Fibroblast of the aortic adventitia (primary cell): ENCODE results near the gene KDM1A. TPM values are rescaled to one million over a fixed set of nuclear protein-coding genes. Genes with fewer than 3 reads are reported as not detected.

Experiments used
- DNase-seq: peaks from one replicate; pipeline ENCODE4 v3.0.0-alpha.2; 2010; ENCODE audit warnings: low read depth
- H3K4me3 ChIP-seq: 2 replicates; pipeline ENCODE4 v1.5.1; 2011; ENCODE audit warnings: low read depth, mild to moderate bottlenecking, control low read depth, low read length, moderate library complexity
- total RNA-seq: library from RNA; depleted of rRNA; stranded (reverse); fragments of >200 nt; gene quantifications from 2 replicates; pipeline ENCODE4 v1.2.3, GENCODE V29; 2012; ENCODE audit warnings: low replicate concordance
- TF ChIP-seq, protein P1 (sequence below): IDR thresholded peaks from 2 replicates; pipeline ENCODE4 v1.5.1; 2011; ENCODE audit warnings: mild to moderate bottlenecking, low read length, control low read depth, inconsistent platforms; ENCODE audit not compliant: insufficient read depth

KDM1A gene
- total RNA-seq, 1 donor, result 60.3 TPM

DNA sequence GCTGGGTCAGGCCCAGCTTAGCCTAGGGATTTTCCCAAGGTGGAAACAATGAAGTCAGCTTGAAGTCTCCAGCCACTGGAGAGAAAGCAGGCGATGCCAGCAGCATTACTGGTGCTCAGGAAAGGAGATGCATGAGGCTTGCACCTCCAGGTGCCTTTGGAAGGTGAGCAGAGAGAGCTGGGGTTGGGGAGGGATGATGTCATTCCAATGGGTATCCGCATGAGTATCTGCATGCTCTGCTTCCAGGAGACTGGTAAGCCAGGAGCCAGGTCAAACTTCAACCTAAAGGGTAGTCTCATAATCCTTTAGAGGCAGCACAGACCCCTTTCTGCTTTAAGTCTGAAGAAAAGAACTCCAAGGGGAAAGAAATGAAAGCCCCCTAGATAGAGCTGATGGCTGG, 68.8 kb downstream of the KDM1A start:
- no peak for DNase-seq
- no peak overlapping the region for H3K4me3 ChIP-seq
- TF ChIP-seq, protein P1, sequence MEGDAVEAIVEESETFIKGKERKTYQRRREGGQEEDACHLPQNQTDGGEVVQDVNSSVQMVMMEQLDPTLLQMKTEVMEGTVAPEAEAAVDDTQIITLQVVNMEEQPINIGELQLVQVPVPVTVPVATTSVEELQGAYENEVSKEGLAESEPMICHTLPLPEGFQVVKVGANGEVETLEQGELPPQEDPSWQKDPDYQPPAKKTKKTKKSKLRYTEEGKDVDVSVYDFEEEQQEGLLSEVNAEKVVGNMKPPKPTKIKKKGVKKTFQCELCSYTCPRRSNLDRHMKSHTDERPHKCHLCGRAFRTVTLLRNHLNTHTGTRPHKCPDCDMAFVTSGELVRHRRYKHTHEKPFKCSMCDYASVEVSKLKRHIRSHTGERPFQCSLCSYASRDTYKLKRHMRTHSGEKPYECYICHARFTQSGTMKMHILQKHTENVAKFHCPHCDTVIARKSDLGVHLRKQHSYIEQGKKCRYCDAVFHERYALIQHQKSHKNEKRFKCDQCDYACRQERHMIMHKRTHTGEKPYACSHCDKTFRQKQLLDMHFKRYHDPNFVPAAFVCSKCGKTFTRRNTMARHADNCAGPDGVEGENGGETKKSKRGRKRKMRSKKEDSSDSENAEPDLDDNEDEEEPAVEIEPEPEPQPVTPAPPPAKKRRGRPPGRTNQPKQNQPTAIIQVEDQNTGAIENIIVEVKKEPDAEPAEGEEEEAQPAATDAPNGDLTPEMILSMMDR, result no peak

DNA sequence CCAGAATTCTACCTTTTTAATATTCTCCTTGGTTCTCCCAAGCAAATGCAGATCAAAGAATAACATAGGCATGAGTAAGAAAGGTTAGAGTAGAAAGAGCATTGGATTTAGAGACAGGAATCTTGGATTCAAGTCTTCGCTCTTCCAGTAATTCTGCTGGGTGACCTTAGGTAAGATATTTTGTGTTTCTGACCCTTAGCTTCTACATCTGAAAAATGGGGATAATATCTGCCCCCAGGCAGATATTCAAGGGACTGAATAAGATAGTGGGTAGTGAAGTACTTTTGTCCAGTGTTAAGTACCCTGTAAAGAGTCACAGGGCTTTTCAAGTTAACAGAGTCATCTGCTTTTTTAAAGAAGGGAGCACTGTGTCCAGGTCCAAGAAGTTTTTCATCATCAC, 70.8 kb downstream of the KDM1A start:
- DNase-seq, result no peak
- no peak overlapping the region for H3K4me3 ChIP-seq
- TF ChIP-seq, protein P1, result no peak

DNA sequence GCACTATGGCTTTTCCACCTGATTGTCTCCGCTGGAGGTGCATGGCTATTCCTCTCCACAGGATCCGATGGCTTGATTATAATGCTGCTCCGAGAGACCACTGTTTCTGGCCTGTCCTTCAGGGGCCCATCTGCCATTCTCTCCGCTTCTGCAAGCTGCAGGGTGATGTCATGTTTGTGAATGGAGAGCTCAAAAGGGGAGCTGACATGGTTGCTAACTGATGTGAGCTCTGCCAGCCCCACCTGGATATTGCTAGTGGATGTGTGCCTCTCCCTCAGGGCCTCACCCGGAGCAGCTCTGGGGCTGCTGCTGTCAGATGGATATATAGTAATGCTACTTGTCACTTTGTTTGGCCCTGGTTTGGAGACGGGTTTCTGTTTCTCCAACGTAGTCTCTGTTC, 72.3 kb downstream of the KDM1A start:
- DNase-seq, result no peak
- TF ChIP-seq, protein P1, result no peak
- no peak overlapping the region for H3K4me3 ChIP-seq

DNA sequence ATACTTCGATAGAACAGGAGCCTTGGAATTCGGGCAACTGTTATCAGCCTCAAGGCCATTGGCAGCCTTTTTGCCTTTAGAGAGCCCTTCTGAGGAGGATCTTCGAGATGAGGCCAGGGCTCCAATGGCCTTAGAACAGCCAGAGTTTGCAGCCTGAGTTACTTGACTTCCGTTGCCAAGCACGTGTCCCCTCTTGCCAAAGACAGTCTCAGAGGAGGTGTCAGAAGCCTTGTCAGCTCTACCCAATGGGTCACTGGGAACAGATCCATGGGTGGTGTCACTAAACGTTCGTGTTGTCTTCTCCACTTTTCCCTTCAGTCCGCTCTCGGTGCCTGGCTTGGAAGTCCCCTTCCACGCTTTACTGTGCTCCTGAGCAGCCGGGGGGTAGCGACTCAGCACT, 73.2 kb downstream of the KDM1A start:
- H3K4me3 ChIP-seq, result no peak overlapping the region
- no peak for DNase-seq
- TF ChIP-seq, protein P1, result no peak

DNA sequence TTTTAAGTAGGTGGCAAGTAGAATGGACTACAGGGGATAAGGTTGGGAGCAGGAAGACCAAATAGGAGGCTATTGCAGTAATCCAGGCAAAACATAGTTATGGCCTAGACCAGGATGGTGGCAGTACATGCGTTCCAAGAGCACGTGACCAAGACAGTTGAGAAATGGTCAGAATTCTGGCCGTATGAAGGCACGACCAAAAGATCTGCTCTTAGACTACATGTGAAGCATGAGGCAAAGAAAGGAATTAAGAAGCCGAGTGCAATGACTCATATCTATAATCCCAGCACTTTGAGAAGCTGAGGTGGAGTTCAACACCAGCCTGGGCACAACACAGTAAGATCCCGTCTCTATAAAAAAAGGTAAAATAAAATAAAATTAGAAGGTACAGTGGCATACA, 78.0 kb downstream of the KDM1A start:
- DNase-seq, result no peak
- TF ChIP-seq, protein P1, result no peak
- H3K4me3 ChIP-seq, result no peak overlapping the region

DNA sequence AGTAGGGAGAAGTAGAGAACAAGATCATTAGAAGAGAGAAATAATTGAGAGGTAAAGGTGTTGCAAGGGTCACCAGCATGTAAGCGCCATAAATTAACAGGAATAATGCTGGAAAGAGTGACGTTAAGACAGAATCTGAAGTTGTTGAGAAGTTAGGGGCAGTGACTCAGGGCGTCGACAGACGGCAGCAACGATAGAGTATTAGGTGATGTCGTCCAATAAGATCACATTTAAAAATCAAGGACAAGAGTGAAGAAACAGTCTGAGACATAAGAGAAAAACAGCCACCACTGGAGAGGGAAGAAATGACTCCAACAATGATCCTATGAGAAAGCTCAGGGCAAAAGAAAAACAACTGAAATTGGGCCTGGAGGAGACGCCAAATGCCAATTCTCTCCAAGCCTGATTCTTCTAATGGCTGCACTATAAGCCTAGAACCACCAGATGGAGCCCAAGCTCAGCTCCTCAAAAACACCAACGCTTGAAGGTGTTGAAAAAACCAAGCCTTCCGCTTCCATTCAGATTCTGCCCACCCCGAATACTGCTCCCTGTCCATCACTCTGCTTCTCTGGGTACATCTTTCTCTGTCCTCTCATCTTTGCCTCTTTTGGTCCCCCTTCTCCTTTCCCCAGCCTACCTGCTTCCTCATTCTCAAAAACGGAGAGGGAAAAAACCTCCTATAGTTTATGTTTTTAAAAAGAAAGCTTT, 79.3 kb downstream of the KDM1A start:
- peak overlapping the region; percentile 3 for H3K4me3 ChIP-seq
- peak; percentile 89 for DNase-seq
- TF ChIP-seq, protein P1, result peak; percentile 97

DNA sequence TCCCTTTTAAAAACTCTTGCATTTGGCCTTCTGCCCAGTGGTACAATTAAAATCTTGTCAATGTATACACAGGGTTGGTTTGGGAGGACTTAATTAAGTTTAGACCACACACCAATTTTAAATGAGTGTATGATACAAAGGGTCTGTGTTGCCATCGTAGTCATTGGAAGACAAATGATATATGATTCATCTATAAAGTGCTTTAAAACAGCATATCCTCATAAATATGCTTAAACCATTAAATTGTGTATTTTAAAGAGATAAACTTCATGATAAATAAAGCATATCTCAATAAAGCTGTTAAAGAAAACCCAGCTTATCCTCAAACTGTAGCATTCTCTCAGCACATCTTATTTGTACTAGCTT, 79.9 kb downstream of the KDM1A start:
- TF ChIP-seq, protein P1, result no peak
- no peak overlapping the region for H3K4me3 ChIP-seq
- DNase-seq, result no peak
